H1 (cell line): ENCODE data around the gene ELSPBP1. TPM values are rescaled to one million over a fixed set of nuclear protein-coding genes. Genes with fewer than 3 reads are reported as not detected.

ENCODE experiments used
- CTCF ChIA-PET: fragments of 300-600 bp; sonication (Branson Sonifier 250); formaldehyde crosslinking; loops from one replicate; lab custom pipeline; 2021; ENCODE audit not compliant: partially characterized antibody; lab: Charles Lee
- POLR2A ChIA-PET: fragments of 300-600 bp; sonication (Branson Sonifier 250); formaldehyde crosslinking; loops from one replicate; lab custom pipeline; 2021; ENCODE audit warnings: inconsistent platforms; ENCODE audit not compliant: partially characterized antibody; lab: Charles Lee
- DNase-seq, 2 experiments: peaks; one replicate each; pipeline versions ENCODE4 v3.0.0 to v3.0.0-alpha.2; 2010 to 2022; ENCODE audit warnings: low spot score in 2 of 2, low read depth in 1 of 2, mixed read lengths in 1 of 2
- FAIRE-seq: peaks from 2 replicates; lab custom pipeline; 2011; peaks lifted over from hg19 to GRCh38; lab: Jason Lieb, UNC
- H2AFZ ChIP-seq: 2 replicates; pipeline ENCODE4 v1.8.1; 2012; ENCODE audit warnings: low read length, inconsistent platforms
- H2AK5ac ChIP-seq: 2 replicates; pipeline ENCODE4 v1.6.1; 2013; ENCODE audit warnings: low read depth, low read length
- H2BK120ac ChIP-seq: replicated peaks from 2 replicates; pipeline ENCODE3; 2013; ENCODE audit warnings: low read depth, low read length, inconsistent platforms
- H2BK12ac ChIP-seq: 2 replicates; pipeline ENCODE4 v1.6.1; 2013; ENCODE audit warnings: low read depth, low read length
- H2BK15ac ChIP-seq: 2 replicates; pipeline ENCODE4 v1.6.1; 2013; ENCODE audit warnings: low read length
- H2BK20ac ChIP-seq: 2 replicates; pipeline ENCODE4 v1.6.1; 2013; ENCODE audit warnings: low read length
- H2BK5ac ChIP-seq: 2 replicates; pipeline ENCODE4 v1.6.1; 2013; ENCODE audit warnings: low read depth, low read length
- H3K14ac ChIP-seq: 2 replicates; pipeline ENCODE4 v1.6.1; 2013; ENCODE audit warnings: inconsistent platforms; ENCODE audit not compliant: insufficient read length
- H3K18ac ChIP-seq: 2 replicates; pipeline ENCODE4 v1.6.1; 2013; ENCODE audit warnings: low read length; ENCODE audit errors: extremely low read depth
- H3K23ac ChIP-seq: 2 replicates; pipeline ENCODE4 v1.6.1; 2013; ENCODE audit warnings: inconsistent platforms; ENCODE audit not compliant: insufficient read length
- H3K23me2 ChIP-seq: 2 replicates; pipeline ENCODE4 v1.6.1; 2013; ENCODE audit warnings: low read depth, low read length
- H3K27ac ChIP-seq: 2 replicates; pipeline ENCODE4 v1.6.1; 2011; ENCODE audit warnings: low read depth, low read length, inconsistent platforms
- H3K27me3 ChIP-seq, 4 experiments: replicated peaks in 1 of 4; 1 replicate in 1 of 4; 2 replicates in 3 of 4; pipeline versions ENCODE4 v1.6.1 to v1.8.1; 2011 to 2013; ENCODE audit warnings: low read length in 3 of 4, mild to moderate bottlenecking in 3 of 4, inconsistent platforms in 2 of 4, mixed read lengths in 2 of 4, moderate library complexity in 1 of 4; ENCODE audit not compliant: control insufficient read depth in 3 of 4, insufficient read depth in 3 of 4; ENCODE audit errors: extremely low read depth in 1 of 4
- H3K36me3 ChIP-seq, 4 experiments: 2 replicates each; pipeline versions ENCODE4 v1.6.1 to v1.8.1; 2011 to 2013; ENCODE audit warnings: mild to moderate bottlenecking in 4 of 4, low read length in 3 of 4, moderate library complexity in 2 of 4, control low read depth in 1 of 4, inconsistent platforms in 1 of 4; ENCODE audit not compliant: insufficient read depth in 4 of 4, control insufficient read depth in 2 of 4
- H3K4ac ChIP-seq: replicated peaks from 2 replicates; pipeline ENCODE3; 2013; ENCODE audit warnings: low read length, low read depth, mixed read lengths, inconsistent platforms; ENCODE audit not compliant: insufficient read length
- H3K4me1 ChIP-seq, 4 experiments: replicated peaks in 1 of 4; 1 replicate in 1 of 4; 2 replicates in 3 of 4; pipeline versions ENCODE4 v1.6.1 to v1.8.1; 2011 to 2013; ENCODE audit warnings: low read length in 3 of 4, inconsistent platforms in 2 of 4, mixed read lengths in 1 of 4; ENCODE audit not compliant: insufficient read depth in 4 of 4, control insufficient read depth in 3 of 4
- H3K4me2 ChIP-seq, 2 experiments: 2 replicates each; pipeline versions ENCODE4 v1.6.1 to v1.8.1; 2011 to 2013; ENCODE audit warnings: low read depth in 2 of 2, low read length in 2 of 2, control low read depth in 1 of 2, inconsistent platforms in 1 of 2, mild to moderate bottlenecking in 1 of 2; ENCODE audit not compliant: insufficient read depth in 1 of 2
- H3K4me3 ChIP-seq, 4 experiments: fragments of 200-600, 300-600 bp in 1 of 4; sonication (generic), shearing (Covaris generic), sonication (Bioruptor Twin) in 1 of 4; 2 replicates each; pipeline versions ENCODE4 v1.5.1 to v1.8.1; 2011 to 2016; ENCODE audit warnings: low read length in 4 of 4, low read depth in 3 of 4, control low read depth in 2 of 4, inconsistent platforms in 2 of 4, mild to moderate bottlenecking in 2 of 4, mixed read lengths in 1 of 4, moderate library complexity in 1 of 4; ENCODE audit not compliant: insufficient read depth in 2 of 4; ENCODE audit errors: extremely low read depth in 1 of 4
- H3K56ac ChIP-seq: replicated peaks from 2 replicates; pipeline ENCODE3; 2013; ENCODE audit warnings: low read depth, mild to moderate bottlenecking, mixed read lengths, low read length, inconsistent platforms; ENCODE audit not compliant: insufficient read length
- H3K79me1 ChIP-seq: 2 replicates; pipeline ENCODE4 v1.6.1; 2013; ENCODE audit warnings: low read depth, low read length, control low read depth
- H3K79me2 ChIP-seq, 2 experiments: 2 replicates each; pipeline versions ENCODE4 v1.6.1 to v1.8.1; 2012 to 2013; ENCODE audit warnings: low read length in 2 of 2, mild to moderate bottlenecking in 2 of 2, inconsistent platforms in 1 of 2; ENCODE audit not compliant: insufficient read depth in 2 of 2, control insufficient read depth in 1 of 2
- H3K9ac ChIP-seq, 4 experiments: replicated peaks in 1 of 4; 1 replicate in 1 of 4; 2 replicates in 3 of 4; pipeline versions ENCODE4 v1.6.1 to v1.8.1; 2011 to 2013; ENCODE audit warnings: low read depth in 3 of 4, low read length in 3 of 4, control low read depth in 2 of 4, mild to moderate bottlenecking in 2 of 4, moderate library complexity in 2 of 4, inconsistent platforms in 1 of 4; ENCODE audit errors: extremely low read depth in 1 of 4
- H3K9me3 ChIP-seq, 2 experiments: 2 replicates each; pipeline versions ENCODE4 v1.6.1 to v1.8.1; 2012 to 2013; ENCODE audit warnings: mild to moderate bottlenecking in 2 of 2, moderate library complexity in 2 of 2, control low read depth in 1 of 2, inconsistent platforms in 1 of 2, low read depth in 1 of 2, low read length in 1 of 2, mixed read lengths in 1 of 2; ENCODE audit not compliant: insufficient read depth in 2 of 2
- H4K20me1 ChIP-seq, 2 experiments: replicated peaks in 1 of 2; 2 replicates each; pipeline versions ENCODE3 to v1.8.1; 2011 to 2013; ENCODE audit warnings: inconsistent platforms in 2 of 2, low read length in 2 of 2, mild to moderate bottlenecking in 1 of 2; ENCODE audit not compliant: insufficient read depth in 2 of 2, control insufficient read depth in 1 of 2
- H4K5ac ChIP-seq: 2 replicates; pipeline ENCODE4 v1.6.1; 2013; ENCODE audit warnings: low read length, low read depth, mixed read lengths, inconsistent platforms; ENCODE audit not compliant: insufficient read length
- H4K8ac ChIP-seq: 2 replicates; pipeline ENCODE4 v1.8.0; 2013; ENCODE audit warnings: mild to moderate bottlenecking, moderate library complexity, low read length, inconsistent platforms; ENCODE audit not compliant: insufficient read depth; ENCODE audit errors: extremely low read depth
- H4K91ac ChIP-seq: replicated peaks from 2 replicates; pipeline ENCODE3; 2013; ENCODE audit warnings: low read length, mixed read lengths, inconsistent platforms; ENCODE audit not compliant: insufficient read length
- ATF2 ChIP-seq: IDR thresholded peaks from 2 replicates; pipeline ENCODE4 v1.6.1; 2012; ENCODE audit warnings: low read length, inconsistent platforms
- BRCA1 ChIP-seq: IDR thresholded peaks from 2 replicates; pipeline ENCODE4 v1.6.1; 2012; ENCODE audit warnings: low read depth, low read length, improper control_type of control experiment
- CBX5 ChIP-seq: fragments of 300-800, 300-1000 bp; sonication (generic); IDR thresholded peaks from 2 replicates; pipeline ENCODE4 v1.7.1; 2016; ENCODE audit warnings: antibody characterized with exemption, low read length, low read depth
- EGR1 ChIP-seq: IDR thresholded peaks from 2 replicates; pipeline ENCODE4 v1.6.1; 2011; ENCODE audit warnings: low read depth, low read length, borderline replicate concordance
- HDAC2 ChIP-seq, 2 experiments: fragments of 300-600 bp in 1 of 2; sonication (generic) in 1 of 2; IDR thresholded peaks; 2 replicates each; pipeline ENCODE4 v1.6.1; 2011 to 2012; ENCODE audit warnings: low read depth in 2 of 2, low read length in 2 of 2, mild to moderate bottlenecking in 2 of 2, moderate library complexity in 2 of 2, borderline replicate concordance in 1 of 2, inconsistent platforms in 1 of 2
- JUN ChIP-seq: IDR thresholded peaks from 2 replicates; pipeline ENCODE4 v1.6.1; 2011; ENCODE audit warnings: low read depth, mild to moderate bottlenecking, improper control_type of control experiment, low read length
- SRF ChIP-seq: IDR thresholded peaks from 2 replicates; pipeline ENCODE4 v1.6.1; 2011; ENCODE audit warnings: mild to moderate bottlenecking, low read depth, low read length, moderate library complexity
- TAF1 ChIP-seq: IDR thresholded peaks from 2 replicates; pipeline ENCODE4 v1.6.1; 2011; ENCODE audit warnings: mild to moderate bottlenecking, low read depth, low read length
- WGBS, 2 experiments: shearing (Covaris generic) in 1 of 2; methylation state at CpG; one replicate each; pipeline versions ENCODE4 v1.1.6 to v1.1.7; 2013 to 2015; ENCODE audit warnings: low lambda C conversion rate in 2 of 2, mixed read lengths in 2 of 2, inconsistent platforms in 1 of 2, low coverage in 1 of 2, missing lambda C conversion rate in 1 of 2; ENCODE audit not compliant: insufficient replicate concordance in 2 of 2, insufficient coverage in 1 of 2, insufficient read length in 1 of 2; ENCODE audit errors: extremely low coverage in 1 of 2, missing lambda C conversion rate in 1 of 2; 5-methylcytosine and 5-hydroxymethylcytosine counted together
- polyA plus RNA-seq, 7 experiments: library from polyadenylated mRNA; depleted of rRNA in 3 of 7; stranded (reverse) in 5 of 7; unstranded in 2 of 7; fragments of >200 nt in 5 of 7; fragments of 200-250 nt in 2 of 7; gene quantifications; 1 replicate in 5 of 7; 2 replicates in 1 of 7; 4 replicates in 1 of 7; pipeline versions ENCODE4 v1.2.1 to v1.2.3, GENCODE V29; 2011 to 2013; ENCODE audit warnings: missing spikeins in 2 of 7, mixed read lengths in 2 of 7
- total RNA-seq: library from RNA; stranded (reverse); fragmentation: NEBNext Ultra II Directional; extraction: Animal tissue kit (Norgen Biotek cat#: 25700); gene quantifications from 2 replicates; pipeline ENCODE4 v1.2.1, GENCODE V29; 2021

The ELSPBP1 gene
- total and polyA plus RNA-seq, 2 of the 8 experiments (the other 6 are each of a cell fraction or from before 2014, with no cell fraction given): not detected

- H2BK20ac ChIP-seq: no peak overlapping the region
- H3K27ac ChIP-seq: no peak overlapping the region
- no peaks in the 10 kb centered on the region for H3K79me1 ChIP-seq
- H4K8ac ChIP-seq: no peak overlapping the region
- TF ChIP-seq TAF1: no peak
- no peak for TF ChIP-seq JUN
- TF ChIP-seq BRCA1: no peak
- TF ChIP-seq HDAC2 (IDR thresholded peaks at IDR 0.05; ENCODE audit: borderline replicate concordance in 1 of 2, low read depth in 2 of 2, low read length in 2 of 2): no peak
- TF ChIP-seq ATF2: no peak
- TF ChIP-seq EGR1: no peak
- no peak for TF ChIP-seq CBX5
- TF ChIP-seq SRF: no peak
- TF ChIP-seq, all 59 proteins: peak for 0
- H3K4me1 ChIP-seq: no peaks in the 10 kb centered on the region
- H3K56ac ChIP-seq: no peak overlapping the region
- no peak overlapping the region for H2BK15ac ChIP-seq
- no peak overlapping the region for H3K18ac ChIP-seq
- no peak overlapping the region for H3K4me2 ChIP-seq
- no peaks in the 10 kb centered on the region for H3K36me3 ChIP-seq
- H3K27me3 ChIP-seq: no peaks in the 10 kb centered on the region
- H3K14ac ChIP-seq: no peak overlapping the region
- H2BK120ac ChIP-seq: no peak overlapping the region
- ChIA-PET POLR2A (no interaction called here), CTCF (interaction anchor here (1.0 to 2.2 kb wide), 3 partner anchors 10 to 135 kb away, joined by 3 to 7 read pairs (median 3); no protein-coding TSS in a partner anchor)
- peaks cover 0 to 5% of the 10 kb centered on the region in 2 experiments; a peak in 2 of 4 replicates for H3K9me3 ChIP-seq
- H3K79me2 ChIP-seq: no peaks in the 10 kb centered on the region
- H3K23ac ChIP-seq: no peak overlapping the region
- H4K5ac ChIP-seq: no peak overlapping the region
- H3K23me2 ChIP-seq: no peaks in the 10 kb centered on the region
- no peak overlapping the region for H3K9ac ChIP-seq
- no peak overlapping the region for H2BK12ac ChIP-seq
- DNase-seq (no peak), FAIRE-seq (no peak)
- no peak overlapping the region for H4K91ac ChIP-seq
- WGBS, 2 experiments: 85% methylated on average over 6 of the region's 6 CpGs; no CpG with 5 or more reads in 1 of the 2 experiments
- H3K4ac ChIP-seq: no peak overlapping the region
- H4K20me1 ChIP-seq: peaks cover 0 to 2% of the 10 kb centered on the region in 2 experiments
- H2AK5ac ChIP-seq: no peak overlapping the region
- H3K4me3 ChIP-seq: no peak overlapping the region
- no peak overlapping the region for H2AFZ ChIP-seq
- no peak overlapping the region for H2BK5ac ChIP-seq
Measured at GRCh38 chr19:47973529-47973928, 20.9 kb upstream of the ELSPBP1 start.
